Activated CD4-positive, CD25-positive, alpha-beta regulatory T cell treated with anti-CD3 and anti-CD28 coated beads, Interleukin-2, amount 50 U/mL, for 16 hours (primary cell): ENCODE data around the gene AGBL1.
"Not testable (repeated sequence)": the region's sequence is repeated elsewhere in the genome, so short reads cannot be mapped to it uniquely, and the experiment has no call there.

ENCODE experiments used
- DNase-seq: peaks from one replicate; pipeline ENCODE4 v3.0.0-alpha.2; 2020; ENCODE audit warnings: low read depth, low spot score

Gene AGBL1

GRCh38 chr15:86505951-86506350 is 426.3 kb downstream of the AGBL1 start:
- DNase-seq: no peak

- DNase-seq: no peak
Observed at GRCh38 chr15:86506401-86506800, 426.7 kb downstream of the AGBL1 start.

GRCh38 chr15:86515625-86516024 is 436.0 kb downstream of the AGBL1 start:
- no peak for DNase-seq

GRCh38 chr15:86522721-86523120 is 443.1 kb downstream of the AGBL1 start:
- DNase-seq: no peak

- no peak for DNase-seq
Observed at GRCh38 chr15:86526938-86527690, 447.4 kb downstream of the AGBL1 start.

GRCh38 chr15:86528094-86528493 is 448.4 kb downstream of the AGBL1 start:
- not testable (repeated sequence) for DNase-seq

GRCh38 chr15:86538141-86538540 is 458.5 kb downstream of the AGBL1 start:
- DNase-seq: no peak

- DNase-seq: no peak
Observed at GRCh38 chr15:86540840-86541467, 461.3 kb downstream of the AGBL1 start.

- no peak for DNase-seq
Observed at GRCh38 chr15:86541540-86541939, 461.9 kb downstream of the AGBL1 start.

GRCh38 chr15:86550075-86550474 is 470.4 kb downstream of the AGBL1 start:
- DNase-seq: no peak

- no peak for DNase-seq
Observed at GRCh38 chr15:86553108-86553507, 473.4 kb downstream of the AGBL1 start.

- no peak for DNase-seq
Observed at GRCh38 chr15:86555098-86555497, 475.4 kb downstream of the AGBL1 start.

- no peak for DNase-seq
Observed at GRCh38 chr15:86555939-86556338, 476.3 kb downstream of the AGBL1 start.

GRCh38 chr15:86556396-86557017 is 476.8 kb downstream of the AGBL1 start:
- no peak for DNase-seq

- DNase-seq: no peak
Observed at GRCh38 chr15:86557018-86557550, 477.4 kb downstream of the AGBL1 start.

- no peak for DNase-seq
Observed at GRCh38 chr15:86558252-86558651, 478.6 kb downstream of the AGBL1 start.

GRCh38 chr15:86558686-86559085 is 479.0 kb downstream of the AGBL1 start:
- no peak for DNase-seq

- no peak for DNase-seq
Observed at GRCh38 chr15:86568378-86568777, 488.7 kb downstream of the AGBL1 start.

GRCh38 chr15:86570738-86571137 is 491.1 kb downstream of the AGBL1 start:
- DNase-seq: no peak

- DNase-seq: no peak
Observed at GRCh38 chr15:86571873-86572272, 492.2 kb downstream of the AGBL1 start.

- DNase-seq: no peak
Observed at GRCh38 chr15:86572368-86572841, 492.7 kb downstream of the AGBL1 start.

GRCh38 chr15:86573476-86573875 is 493.8 kb downstream of the AGBL1 start:
- no peak for DNase-seq
